Mesothelial cell of epicardium (in vitro differentiated cells): ENCODE data around the gene RAI14. TPM values are rescaled to one million over a fixed set of nuclear protein-coding genes. Genes with fewer than 3 reads are reported as not detected.

Source experiments
- DNase-seq, 2 experiments: peaks; one replicate each; pipeline ENCODE4 v3.0.0; 2021; ENCODE audit warnings: low spot score in 2 of 2; ENCODE audit not compliant: unreplicated experiment in 2 of 2
- H3K27ac Mint-ChIP-seq: 2 replicates; pipeline ENCODE4 v1.8.0; 2021; ENCODE audit warnings: mixed read lengths
- H3K27me3 Mint-ChIP-seq: 2 replicates; pipeline ENCODE4 v1.8.0; 2021; ENCODE audit warnings: low read depth, mixed read lengths
- H3K36me3 Mint-ChIP-seq: 2 replicates; pipeline ENCODE4 v1.8.0; 2021; ENCODE audit warnings: mixed read lengths
- H3K4me1 Mint-ChIP-seq: 2 replicates; pipeline ENCODE4 v1.8.0; 2021; ENCODE audit warnings: mixed read lengths
- H3K4me3 Mint-ChIP-seq: 2 replicates; pipeline ENCODE4 v1.8.0; 2021; ENCODE audit warnings: mild to moderate bottlenecking, moderate library complexity, mixed read lengths
- H3K9me3 Mint-ChIP-seq: 2 replicates; pipeline ENCODE4 v1.8.0; 2021; ENCODE audit warnings: mixed read lengths
- total RNA-seq: library from RNA; stranded (reverse); gene quantifications from 3 replicates; pipeline ENCODE4 v1.2.1, GENCODE V29; 2021
- TF ChIP-seq, protein P1 (sequence below): fragments of 200-600 bp; sonication (generic); IDR thresholded peaks from one replicate; pipeline ENCODE4 v1.5.0; 2021; ENCODE audit warnings: antibody characterized with exemption; ENCODE audit not compliant: unreplicated experiment

The RAI14 gene
- total RNA-seq, 1 donor from 2014 or later = 134 TPM

DNA sequence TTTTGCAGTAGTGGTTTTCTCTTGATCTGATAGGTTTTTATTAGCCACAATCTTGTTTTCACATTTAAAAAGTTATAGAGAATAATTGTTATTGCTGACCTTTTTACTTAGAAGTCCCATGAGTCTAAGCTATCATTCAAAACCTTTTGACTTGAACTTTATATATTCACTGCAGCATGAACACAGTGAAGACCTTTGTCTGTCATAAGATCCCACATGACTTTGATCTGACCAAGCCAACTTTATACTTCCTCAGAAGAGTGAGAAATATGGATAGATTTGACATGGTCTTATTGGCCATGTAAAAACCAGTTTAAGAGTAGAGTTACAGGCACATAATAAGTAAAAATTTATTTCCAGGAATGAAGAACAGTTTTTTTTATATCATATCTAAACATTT, 225.1 kb downstream of the RAI14 start:
- Mint-ChIP-seq H3K27ac (no peak overlapping the region), H3K4me3 (no peak overlapping the region), H3K27me3 (no peaks in the 10 kb centered on the region), H3K9me3 (peaks cover 22% of the 10 kb centered on the region), H3K36me3 (peaks cover 10% of the 10 kb centered on the region), H3K4me1 (peaks cover 2% of the 10 kb centered on the region)
- TF ChIP-seq, protein P1, sequence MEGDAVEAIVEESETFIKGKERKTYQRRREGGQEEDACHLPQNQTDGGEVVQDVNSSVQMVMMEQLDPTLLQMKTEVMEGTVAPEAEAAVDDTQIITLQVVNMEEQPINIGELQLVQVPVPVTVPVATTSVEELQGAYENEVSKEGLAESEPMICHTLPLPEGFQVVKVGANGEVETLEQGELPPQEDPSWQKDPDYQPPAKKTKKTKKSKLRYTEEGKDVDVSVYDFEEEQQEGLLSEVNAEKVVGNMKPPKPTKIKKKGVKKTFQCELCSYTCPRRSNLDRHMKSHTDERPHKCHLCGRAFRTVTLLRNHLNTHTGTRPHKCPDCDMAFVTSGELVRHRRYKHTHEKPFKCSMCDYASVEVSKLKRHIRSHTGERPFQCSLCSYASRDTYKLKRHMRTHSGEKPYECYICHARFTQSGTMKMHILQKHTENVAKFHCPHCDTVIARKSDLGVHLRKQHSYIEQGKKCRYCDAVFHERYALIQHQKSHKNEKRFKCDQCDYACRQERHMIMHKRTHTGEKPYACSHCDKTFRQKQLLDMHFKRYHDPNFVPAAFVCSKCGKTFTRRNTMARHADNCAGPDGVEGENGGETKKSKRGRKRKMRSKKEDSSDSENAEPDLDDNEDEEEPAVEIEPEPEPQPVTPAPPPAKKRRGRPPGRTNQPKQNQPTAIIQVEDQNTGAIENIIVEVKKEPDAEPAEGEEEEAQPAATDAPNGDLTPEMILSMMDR = no peak
- DNase-seq = no peak

Other genes starting within 250 kb of the RAI14 start
- 2.4 to 2.7 TPM (median 2.6 TPM) in 3 replicates for gene TTC23L, start 182.8 kb downstream of the RAI14 start, total RNA-seq